ENCODE data around the gene DYSF. TPM values are rescaled to one million over a fixed set of nuclear protein-coding genes. Genes with fewer than 3 reads are reported as not detected.

DYSF gene
- total RNA-seq, 4 donors from 2014 or later, result 0.93 to 3.2 (median 2.8) TPM

GRCh38 chr2:71614976-71615766, 161.8 kb downstream of the DYSF start:
- WGBS, 2 donors, result 37 to 54% methylated on average over 6 to 9 of the region's 9 CpGs
- peak; percentile 47 to 88 for DNase-seq (ENCODE audit: low spot score in 2 of 2)
- intact Hi-C loops (cut with DNase I; ENCODE audit: low total_unique reads), result no loop called here
- H3K4me3 ChIP-seq (ENCODE audit: low read depth, poor library complexity, severe bottlenecking), result no peak overlapping the region
- TF ChIP-seq POLR2A (IDR thresholded peaks at IDR 0.05), result no peak
- TF ChIP-seq, protein P1, sequence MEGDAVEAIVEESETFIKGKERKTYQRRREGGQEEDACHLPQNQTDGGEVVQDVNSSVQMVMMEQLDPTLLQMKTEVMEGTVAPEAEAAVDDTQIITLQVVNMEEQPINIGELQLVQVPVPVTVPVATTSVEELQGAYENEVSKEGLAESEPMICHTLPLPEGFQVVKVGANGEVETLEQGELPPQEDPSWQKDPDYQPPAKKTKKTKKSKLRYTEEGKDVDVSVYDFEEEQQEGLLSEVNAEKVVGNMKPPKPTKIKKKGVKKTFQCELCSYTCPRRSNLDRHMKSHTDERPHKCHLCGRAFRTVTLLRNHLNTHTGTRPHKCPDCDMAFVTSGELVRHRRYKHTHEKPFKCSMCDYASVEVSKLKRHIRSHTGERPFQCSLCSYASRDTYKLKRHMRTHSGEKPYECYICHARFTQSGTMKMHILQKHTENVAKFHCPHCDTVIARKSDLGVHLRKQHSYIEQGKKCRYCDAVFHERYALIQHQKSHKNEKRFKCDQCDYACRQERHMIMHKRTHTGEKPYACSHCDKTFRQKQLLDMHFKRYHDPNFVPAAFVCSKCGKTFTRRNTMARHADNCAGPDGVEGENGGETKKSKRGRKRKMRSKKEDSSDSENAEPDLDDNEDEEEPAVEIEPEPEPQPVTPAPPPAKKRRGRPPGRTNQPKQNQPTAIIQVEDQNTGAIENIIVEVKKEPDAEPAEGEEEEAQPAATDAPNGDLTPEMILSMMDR (IDR thresholded peaks at IDR 0.05), result no peak

DNA sequence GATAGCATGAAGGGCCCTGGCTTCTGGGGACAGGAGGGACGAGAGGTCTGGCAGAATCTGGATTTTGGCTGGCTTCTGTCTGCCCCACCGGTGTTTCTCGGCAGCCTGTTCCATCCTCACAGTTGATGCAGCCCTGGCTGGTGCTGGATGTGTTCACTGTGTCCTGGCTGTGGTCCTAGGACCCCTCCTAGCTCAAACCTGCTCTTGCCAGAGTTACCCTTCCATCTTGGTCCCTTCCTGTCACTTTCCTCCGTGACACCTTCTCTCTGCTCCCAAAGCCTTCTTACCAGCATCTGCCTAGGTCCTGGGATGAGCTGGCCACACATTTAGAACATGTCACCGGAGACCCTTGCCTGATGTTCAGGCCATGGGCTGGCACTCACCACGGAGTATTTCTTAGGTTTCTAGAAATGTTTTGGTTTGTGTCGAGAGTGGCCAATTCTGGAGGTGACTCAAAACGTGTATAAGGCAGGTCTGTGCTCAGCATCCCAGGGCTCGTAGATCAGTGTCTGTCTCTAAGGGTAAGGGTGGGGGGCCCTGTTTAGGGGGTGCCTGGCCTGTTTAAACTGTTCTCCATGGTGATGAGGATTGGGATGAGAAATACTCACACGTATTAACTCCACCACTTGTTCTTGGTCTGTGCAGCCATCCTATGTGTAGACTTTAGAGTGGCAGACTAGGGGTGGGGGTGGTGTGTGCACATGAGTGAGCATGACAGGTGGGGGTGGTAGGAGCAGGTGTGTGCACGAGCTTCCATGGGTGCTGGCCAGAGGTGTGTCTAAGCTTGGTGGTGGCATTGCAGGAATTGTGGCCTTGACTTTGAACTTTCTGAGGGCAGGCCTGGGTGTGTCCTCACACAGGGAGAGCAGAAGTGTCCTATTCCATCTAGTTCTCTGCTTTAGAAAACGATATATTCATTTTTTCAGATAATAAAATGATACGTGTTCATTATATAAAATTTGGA, 162.7 kb downstream of the DYSF start:
- DNase-seq (ENCODE audit: low spot score in 2 of 2), result peak; percentile 6 to 69
- WGBS, 2 donors, result 81 to 82% methylated on average over 13 of the region's 13 CpGs

DNA sequence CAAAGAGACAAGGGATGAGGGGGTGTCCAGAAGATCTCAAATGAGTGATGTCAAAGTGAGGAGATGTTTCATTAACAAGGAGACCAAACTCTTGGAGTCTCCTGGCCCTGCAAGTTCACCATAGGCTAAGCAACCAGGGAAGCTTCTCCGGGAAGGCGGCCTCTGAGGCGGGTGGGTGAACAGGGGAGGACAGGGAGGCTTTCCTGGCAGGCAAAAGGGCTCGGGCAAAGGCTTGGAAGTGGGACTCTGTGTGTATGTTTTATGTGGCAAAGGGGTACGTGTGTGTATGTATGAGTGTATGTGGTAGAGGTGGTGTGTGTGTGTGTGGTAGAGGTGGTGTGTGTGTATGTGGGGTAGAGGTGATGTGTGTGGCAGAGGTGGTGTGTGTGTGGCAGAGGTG, 163.9 kb downstream of the DYSF start:
- intact Hi-C loops (cut with DNase I; ENCODE audit: low total_unique reads), result no loop called here
- TF ChIP-seq, protein P1 (IDR thresholded peaks at IDR 0.05), result no peak
- TF ChIP-seq POLR2A (IDR thresholded peaks at IDR 0.05), result no peak
- no peak for DNase-seq (ENCODE audit: low spot score in 2 of 2)
- no peak overlapping the region for H3K4me3 ChIP-seq (ENCODE audit: low read depth, poor library complexity, severe bottlenecking)
- WGBS, 2 donors, result 95 to 98% methylated on average over 5 of the region's 5 CpGs

More for the DNA sequence above, 162.7 kb downstream of the DYSF start:
- no peak overlapping the region for H3K4me3 ChIP-seq (ENCODE audit: low read depth, poor library complexity, severe bottlenecking)
- intact Hi-C loops (cut with DNase I; ENCODE audit: low total_unique reads), result no loop called here
- TF ChIP-seq POLR2A (IDR thresholded peaks at IDR 0.05), result no peak
- TF ChIP-seq, protein P1 (IDR thresholded peaks at IDR 0.05), result no peak

DNA sequence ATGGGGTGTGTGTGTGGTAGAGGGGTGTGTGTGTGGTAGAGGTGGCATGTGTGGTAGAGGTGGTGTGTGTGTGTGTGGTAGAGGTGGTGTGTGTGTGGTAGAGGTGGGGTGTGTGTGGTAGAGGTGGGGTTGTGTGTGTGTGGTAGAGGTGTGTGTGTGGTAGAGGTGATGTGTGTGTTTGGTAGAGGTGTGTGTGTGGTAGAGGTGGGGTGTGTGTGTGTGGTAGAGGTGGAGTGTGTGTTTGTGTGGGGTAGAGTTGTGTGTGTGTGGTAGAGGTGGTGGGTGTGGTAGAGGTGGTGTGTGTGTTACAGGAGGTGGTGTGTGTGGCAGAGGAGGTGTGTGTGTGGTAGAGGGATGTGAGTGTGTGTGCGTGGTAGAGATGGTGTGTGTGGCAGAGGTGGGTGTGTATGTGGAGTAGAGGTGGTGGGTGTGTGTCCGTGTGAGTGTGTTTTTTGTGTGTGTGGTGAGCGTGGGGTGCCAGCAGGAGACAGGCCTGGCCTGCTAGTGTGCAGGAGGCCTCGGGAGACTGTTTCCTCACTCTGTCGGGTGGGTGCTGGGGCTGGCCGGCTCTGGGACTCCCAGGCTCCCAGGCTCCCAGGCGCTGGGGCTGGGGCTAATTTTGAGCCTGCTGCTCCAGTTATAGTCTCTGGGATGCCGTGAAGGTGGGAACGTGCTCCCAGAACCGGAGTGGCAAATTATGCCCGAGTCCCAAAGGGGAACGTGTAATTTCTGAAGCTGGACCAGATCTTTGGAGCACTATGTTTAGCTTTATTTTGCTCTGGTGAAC, 165.2 kb downstream of the DYSF start:
- intact Hi-C loops (cut with DNase I; ENCODE audit: low total_unique reads), result no loop called here
- peak; percentile 3 to 80 for DNase-seq (ENCODE audit: low spot score in 2 of 2)
- no peak overlapping the region for H3K4me3 ChIP-seq (ENCODE audit: low read depth, poor library complexity, severe bottlenecking)
- TF ChIP-seq, protein P1 (IDR thresholded peaks at IDR 0.05), result no peak
- TF ChIP-seq POLR2A (IDR thresholded peaks at IDR 0.05), result no peak
- WGBS, 2 donors, result 42 to 73% methylated on average over 12 of the region's 12 CpGs

DNA sequence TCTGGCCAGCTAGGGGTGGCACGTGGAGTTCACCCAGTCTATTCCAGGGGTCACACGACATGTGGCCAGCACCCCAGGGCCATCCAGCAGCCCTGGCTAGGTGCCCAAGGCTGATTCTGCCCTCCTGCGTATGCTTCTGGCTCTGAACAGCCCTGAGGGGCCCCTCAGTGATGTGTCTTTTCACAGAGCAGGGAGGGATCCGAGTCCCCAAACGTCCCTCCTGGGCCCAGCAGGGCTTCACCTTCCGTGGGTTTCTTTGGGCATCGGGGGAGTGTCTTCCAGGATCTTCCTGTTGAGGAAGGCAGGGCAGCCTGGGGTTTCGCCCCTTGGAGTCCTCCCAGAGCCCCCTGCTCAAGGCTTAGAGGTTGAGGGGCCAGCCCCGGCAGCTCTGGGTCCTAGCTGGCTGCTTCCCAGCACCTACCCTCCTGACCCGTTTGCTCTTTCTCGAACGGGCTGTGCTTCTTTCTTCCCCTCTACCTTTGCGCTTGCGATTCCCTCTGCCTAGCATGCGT, 165.9 kb downstream of the DYSF start:
- TF ChIP-seq POLR2A (IDR thresholded peaks at IDR 0.05), result no peak
- TF ChIP-seq, protein P1 (IDR thresholded peaks at IDR 0.05), result no peak
- 68 to 75% methylated on average over 15 of the region's 15 CpGs for WGBS, 2 donors
- peak; percentile 8 to 81 for DNase-seq (ENCODE audit: low spot score in 2 of 2)
- intact Hi-C loops (cut with DNase I; ENCODE audit: low total_unique reads), result no loop called here
- H3K4me3 ChIP-seq (ENCODE audit: low read depth, poor library complexity, severe bottlenecking), result no peak overlapping the region

Data from lower leg skin (tissue), 4 donors.